PFSK-1 (cell line): Measurements from ENCODE around the gene PRSS58.

Experiments
- FOXP2 ChIP-seq: optimal IDR thresholded peaks from 2 replicates; pipeline ENCODE3; 2011; ENCODE audit warnings: borderline replicate concordance, control low read depth, inconsistent platforms; ENCODE audit not compliant: insufficient read depth; ENCODE audit errors: extremely low read length, extremely low read depth
- POLR2AphosphoS5 ChIP-seq: IDR thresholded peaks from 2 replicates; pipeline ENCODE4 v1.6.1; 2012; ENCODE audit warnings: low read depth, mild to moderate bottlenecking, control low read depth, low read length, moderate library complexity
- SIN3A ChIP-seq: IDR thresholded peaks from 2 replicates; pipeline ENCODE4 v1.6.1; 2012; ENCODE audit warnings: mild to moderate bottlenecking, low read length, moderate library complexity, borderline replicate concordance; ENCODE audit not compliant: insufficient read depth
- TAF1 ChIP-seq: IDR thresholded peaks from 2 replicates; pipeline ENCODE4 v1.6.1; 2012; ENCODE audit warnings: low read length, control low read depth, borderline replicate concordance; ENCODE audit not compliant: insufficient read depth
- TF ChIP-seq, protein P1 (sequence below), 2 experiments: IDR thresholded peaks; 2 replicates each; pipeline versions ENCODE4 v1.6.1 to v1.8.0; 2011 to 2012; ENCODE audit warnings: low read depth in 2 of 2, low read length in 2 of 2, control low read depth in 1 of 2, inconsistent platforms in 1 of 2, mild to moderate bottlenecking in 1 of 2, moderate library complexity in 1 of 2; ENCODE audit not compliant: insufficient read depth in 1 of 2

Gene PRSS58

GRCh38 chr7:142279601-142280000 lies 21.7 kb upstream of the PRSS58 start:
- TF ChIP-seq, protein P1, sequence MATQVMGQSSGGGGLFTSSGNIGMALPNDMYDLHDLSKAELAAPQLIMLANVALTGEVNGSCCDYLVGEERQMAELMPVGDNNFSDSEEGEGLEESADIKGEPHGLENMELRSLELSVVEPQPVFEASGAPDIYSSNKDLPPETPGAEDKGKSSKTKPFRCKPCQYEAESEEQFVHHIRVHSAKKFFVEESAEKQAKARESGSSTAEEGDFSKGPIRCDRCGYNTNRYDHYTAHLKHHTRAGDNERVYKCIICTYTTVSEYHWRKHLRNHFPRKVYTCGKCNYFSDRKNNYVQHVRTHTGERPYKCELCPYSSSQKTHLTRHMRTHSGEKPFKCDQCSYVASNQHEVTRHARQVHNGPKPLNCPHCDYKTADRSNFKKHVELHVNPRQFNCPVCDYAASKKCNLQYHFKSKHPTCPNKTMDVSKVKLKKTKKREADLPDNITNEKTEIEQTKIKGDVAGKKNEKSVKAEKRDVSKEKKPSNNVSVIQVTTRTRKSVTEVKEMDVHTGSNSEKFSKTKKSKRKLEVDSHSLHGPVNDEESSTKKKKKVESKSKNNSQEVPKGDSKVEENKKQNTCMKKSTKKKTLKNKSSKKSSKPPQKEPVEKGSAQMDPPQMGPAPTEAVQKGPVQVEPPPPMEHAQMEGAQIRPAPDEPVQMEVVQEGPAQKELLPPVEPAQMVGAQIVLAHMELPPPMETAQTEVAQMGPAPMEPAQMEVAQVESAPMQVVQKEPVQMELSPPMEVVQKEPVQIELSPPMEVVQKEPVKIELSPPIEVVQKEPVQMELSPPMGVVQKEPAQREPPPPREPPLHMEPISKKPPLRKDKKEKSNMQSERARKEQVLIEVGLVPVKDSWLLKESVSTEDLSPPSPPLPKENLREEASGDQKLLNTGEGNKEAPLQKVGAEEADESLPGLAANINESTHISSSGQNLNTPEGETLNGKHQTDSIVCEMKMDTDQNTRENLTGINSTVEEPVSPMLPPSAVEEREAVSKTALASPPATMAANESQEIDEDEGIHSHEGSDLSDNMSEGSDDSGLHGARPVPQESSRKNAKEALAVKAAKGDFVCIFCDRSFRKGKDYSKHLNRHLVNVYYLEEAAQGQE (IDR thresholded peaks at IDR 0.05; ENCODE audit: insufficient read depth in 1 of 2, low read depth in 2 of 2, low read length in 2 of 2): no peak
- TF ChIP-seq POLR2AphosphoS5: no peak
- no peak for TF ChIP-seq SIN3A
- no peak for TF ChIP-seq TAF1
- no peak for TF ChIP-seq FOXP2

- TF ChIP-seq FOXP2 (no peak), SIN3A (no peak), POLR2AphosphoS5 (no peak), TAF1 (no peak)
- TF ChIP-seq, protein P1 (IDR thresholded peaks at IDR 0.05; ENCODE audit: insufficient read depth in 1 of 2, low read depth in 2 of 2, low read length in 2 of 2): no peak
Measured at GRCh38 chr7:142275028-142275427, 17.2 kb upstream of the PRSS58 start.

DNA sequence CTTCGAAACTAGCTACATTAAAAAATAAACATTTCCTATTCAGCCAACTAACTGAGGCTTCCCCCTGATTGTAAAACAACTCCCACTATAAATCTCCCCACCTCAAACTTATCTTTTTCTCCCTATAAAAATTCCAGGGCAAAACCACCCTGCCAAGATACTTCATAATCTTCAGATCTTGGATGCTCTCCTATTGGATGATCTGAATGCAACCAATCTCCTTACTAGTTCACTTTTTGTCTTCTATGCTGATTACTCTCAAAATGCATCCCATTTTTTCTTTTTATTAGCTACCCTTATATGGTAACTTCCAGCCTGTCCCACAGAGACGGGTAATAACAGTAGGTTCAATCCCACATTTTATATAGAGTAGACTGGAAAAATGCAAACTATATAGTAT lies 15.0 kb upstream of the PRSS58 start:
- TF ChIP-seq, protein P1 (IDR thresholded peaks at IDR 0.05; ENCODE audit: insufficient read depth in 1 of 2, low read depth in 2 of 2, low read length in 2 of 2): no peak
- TF ChIP-seq SIN3A (no peak), FOXP2 (no peak), POLR2AphosphoS5 (no peak), TAF1 (no peak)

GRCh38 chr7:142263598-142264380 lies 5.9 kb upstream of the PRSS58 start:
- TF ChIP-seq FOXP2 (no peak), SIN3A (no peak), POLR2AphosphoS5 (no peak), TAF1 (no peak)
- TF ChIP-seq, protein P1 (IDR thresholded peaks at IDR 0.05; ENCODE audit: insufficient read depth in 1 of 2, low read depth in 2 of 2, low read length in 2 of 2): no peak

- TF ChIP-seq, protein P1 (IDR thresholded peaks at IDR 0.05; ENCODE audit: insufficient read depth in 1 of 2, low read depth in 2 of 2, low read length in 2 of 2): no peak
- TF ChIP-seq POLR2AphosphoS5 (no peak), FOXP2 (no peak), SIN3A (no peak), TAF1 (no peak)
Measured at GRCh38 chr7:142250705-142251104, 7.2 kb downstream of the PRSS58 start.
